Lung (tissue), 12 donors: ENCODE data around the gene FOXM1. TPM values are rescaled to one million over a fixed set of nuclear protein-coding genes. Genes with fewer than 3 reads are reported as not detected.
A peak's percentile ranks its signal among the peaks of the same experiment; 100 is the strongest.

Experiments used
- ATAC-seq: fragments of 200-7000 bp; cut with Tn5 transposase; one replicate; pipeline ENCODE4 v1.9.1; 2020; ENCODE audit warnings: moderate number of reproducible peaks; ENCODE audit not compliant: insufficient read depth, low FRiP score
- DNase-seq, 3 donors: peaks; one replicate each; pipeline ENCODE4 v3.0.0-alpha.2; 2013 to 2017
- H3K27ac ChIP-seq, 2 donors: one replicate each; pipeline ENCODE4 v1.5.1; 2013; ENCODE audit warnings: mild to moderate bottlenecking in 2 of 2, moderate library complexity in 2 of 2, control low read depth in 1 of 2, inconsistent platforms in 1 of 2, low read depth in 1 of 2, low read length in 1 of 2
- H3K27me3 ChIP-seq, 3 donors: one replicate each; pipeline ENCODE4 v1.5.1; 2013; ENCODE audit warnings: low read length in 2 of 3; ENCODE audit not compliant: control insufficient read depth in 3 of 3, insufficient read depth in 3 of 3
- H3K36me3 ChIP-seq, 4 donors: one replicate each; pipeline ENCODE4 v1.5.1; 2013; ENCODE audit warnings: low read length in 4 of 4, mild to moderate bottlenecking in 1 of 4, moderate library complexity in 1 of 4; ENCODE audit not compliant: control insufficient read depth in 4 of 4, insufficient read depth in 4 of 4
- H3K4me1 ChIP-seq, 5 donors: one replicate each; pipeline ENCODE4 v1.5.1; 2013; ENCODE audit warnings: low read length in 5 of 5, mild to moderate bottlenecking in 2 of 5, moderate library complexity in 1 of 5; ENCODE audit not compliant: control insufficient read depth in 5 of 5, insufficient read depth in 5 of 5
- H3K4me3 ChIP-seq: one replicate; pipeline ENCODE4 v1.5.1; 2013; ENCODE audit warnings: mild to moderate bottlenecking, control low read depth, moderate library complexity
- H3K9ac ChIP-seq, 2 donors: one replicate each; pipeline ENCODE4 v1.5.1; 2013; ENCODE audit warnings: low read length in 2 of 2, control low read depth in 1 of 2; ENCODE audit not compliant: insufficient read depth in 1 of 2
- H3K9me3 ChIP-seq, 4 donors: one replicate each; pipeline ENCODE4 v1.5.1; 2013; ENCODE audit warnings: low read length in 3 of 4, mild to moderate bottlenecking in 1 of 4, moderate library complexity in 1 of 4; ENCODE audit not compliant: control insufficient read depth in 4 of 4, insufficient read depth in 3 of 4
- WGBS, 2 donors: extraction: QIAGEN DNeasy Blood & Tissue Kit; methylation state at CpG; one replicate each; pipeline ENCODE4 v1.1.7; 2013; 5-methylcytosine and 5-hydroxymethylcytosine counted together
- polyA plus RNA-seq, 2 donors: library from polyadenylated mRNA; stranded (reverse); fragments of 200-250 nt; gene quantifications; one replicate each; pipeline ENCODE4 v1.2.1, GENCODE V29; 2013
- total RNA-seq, 2 donors: library from RNA; depleted of rRNA in 1 of 2; stranded (reverse); fragments of >200 nt in 1 of 2; gene quantifications; one replicate each; pipeline ENCODE4 v1.2.1, GENCODE V29; 2014 to 2021
- TF ChIP-seq, protein P1 (sequence below): IDR thresholded peaks from 2 replicates; pipeline ENCODE4 v1.5.1; 2012; ENCODE audit warnings: mild to moderate bottlenecking; ENCODE audit errors: control extremely low read depth, extremely low read depth
- donor health status: control.
- donor health status: control.
- donor health status: Bipolar disorder and iron deficiency.
- donor health status: healthy.
- donor health status: DM: yes; HTN: yes; CAD: no.

Gene FOXM1
- total and polyA plus RNA-seq, 4 donors, result 1.6 to 4.0 (median 3.2) TPM

- 84 to 91% methylated on average over 9 of the region's 9 CpGs for WGBS, 2 donors
- ATAC-seq (no peak), DNase-seq (peak in 1 of 3 donors; percentile 27)
- Histone ChIP-seq H3K4me3 (no peak overlapping the region), H3K9ac (no peak overlapping the region), H3K36me3 (peaks cover 0 to 9% (median 0%) of the 10 kb centered on the region in 4 donors), H3K27ac (no peak overlapping the region), H3K4me1 (peaks cover 0 to 9% (median 0%) of the 10 kb centered on the region in 5 donors), H3K27me3 (no peaks in the 10 kb centered on the region), H3K9me3 (no peaks in the 10 kb centered on the region)
- TF ChIP-seq, protein P1, sequence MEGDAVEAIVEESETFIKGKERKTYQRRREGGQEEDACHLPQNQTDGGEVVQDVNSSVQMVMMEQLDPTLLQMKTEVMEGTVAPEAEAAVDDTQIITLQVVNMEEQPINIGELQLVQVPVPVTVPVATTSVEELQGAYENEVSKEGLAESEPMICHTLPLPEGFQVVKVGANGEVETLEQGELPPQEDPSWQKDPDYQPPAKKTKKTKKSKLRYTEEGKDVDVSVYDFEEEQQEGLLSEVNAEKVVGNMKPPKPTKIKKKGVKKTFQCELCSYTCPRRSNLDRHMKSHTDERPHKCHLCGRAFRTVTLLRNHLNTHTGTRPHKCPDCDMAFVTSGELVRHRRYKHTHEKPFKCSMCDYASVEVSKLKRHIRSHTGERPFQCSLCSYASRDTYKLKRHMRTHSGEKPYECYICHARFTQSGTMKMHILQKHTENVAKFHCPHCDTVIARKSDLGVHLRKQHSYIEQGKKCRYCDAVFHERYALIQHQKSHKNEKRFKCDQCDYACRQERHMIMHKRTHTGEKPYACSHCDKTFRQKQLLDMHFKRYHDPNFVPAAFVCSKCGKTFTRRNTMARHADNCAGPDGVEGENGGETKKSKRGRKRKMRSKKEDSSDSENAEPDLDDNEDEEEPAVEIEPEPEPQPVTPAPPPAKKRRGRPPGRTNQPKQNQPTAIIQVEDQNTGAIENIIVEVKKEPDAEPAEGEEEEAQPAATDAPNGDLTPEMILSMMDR, result no peak
These were observed 32.2 kb downstream of the FOXM1 start for GRCh38 chr12:2844786-2845185.

DNA sequence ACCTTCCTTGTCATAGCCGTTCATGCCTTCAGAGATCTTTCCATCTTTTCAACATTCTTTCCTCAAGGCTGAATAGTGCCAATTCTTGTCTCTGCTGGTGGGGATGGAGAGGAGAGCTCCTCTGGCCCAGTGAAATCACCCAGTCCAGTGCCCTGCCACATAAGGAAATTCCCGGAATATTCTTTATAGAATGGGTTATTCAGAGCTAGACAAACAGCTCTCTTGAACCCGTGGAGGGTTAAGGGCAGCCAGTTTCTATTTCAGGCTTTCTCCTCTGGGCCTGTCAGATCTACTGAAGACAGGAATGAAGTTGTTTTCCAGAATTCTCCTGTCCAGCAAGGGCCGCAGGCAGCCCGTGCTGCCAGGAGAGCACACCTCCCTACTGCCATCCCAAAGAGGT, 34.0 kb downstream of the FOXM1 start:
- Histone ChIP-seq H3K27me3 (no peaks in the 10 kb centered on the region), H3K4me1 (peaks cover 0 to 9% (median 0%) of the 10 kb centered on the region in 5 donors), H3K9ac (no peak overlapping the region), H3K4me3 (no peak overlapping the region), H3K9me3 (no peaks in the 10 kb centered on the region), H3K27ac (no peak overlapping the region), H3K36me3 (peaks cover 0 to 8% (median 0%) of the 10 kb centered on the region in 4 donors)
- 76 to 86% methylated on average over 5 of the region's 5 CpGs for WGBS, 2 donors
- TF ChIP-seq, protein P1, result no peak
- ATAC-seq (no peak), DNase-seq (no peak)

DNA sequence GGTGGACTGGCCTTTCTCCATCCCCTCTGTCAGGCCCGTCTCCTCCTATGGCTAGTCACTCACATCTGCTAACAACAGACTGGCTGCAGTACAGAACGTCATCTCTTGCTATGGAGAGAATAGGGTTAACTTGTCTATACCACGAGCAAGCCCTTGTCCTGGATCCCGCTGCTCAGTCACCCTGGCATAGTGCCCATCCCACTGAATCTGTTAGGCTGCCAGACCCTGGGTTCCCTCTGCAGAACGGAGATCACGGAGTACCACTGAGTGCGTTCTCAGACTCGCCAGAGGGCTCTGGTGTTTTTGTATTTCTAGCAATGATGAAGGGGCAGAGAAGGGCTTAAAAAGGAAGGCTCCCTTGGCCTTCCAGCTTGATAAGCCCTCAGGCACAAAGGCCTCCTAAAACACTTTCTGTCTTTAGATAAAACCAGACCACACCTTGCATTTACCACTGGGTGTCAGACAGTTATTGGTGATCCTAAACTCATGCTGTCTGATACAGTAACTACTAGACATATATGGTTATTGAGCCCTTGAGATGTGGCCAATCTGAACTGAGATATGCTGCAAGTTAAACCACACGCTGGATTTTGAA, 35.8 kb downstream of the FOXM1 start:
- Histone ChIP-seq H3K27me3 (no peaks in the 10 kb centered on the region), H3K27ac (no peak overlapping the region), H3K9me3 (no peaks in the 10 kb centered on the region), H3K36me3 (peaks cover 0 to 8% (median 0%) of the 10 kb centered on the region in 4 donors), H3K9ac (no peak overlapping the region), H3K4me1 (peaks cover 0 to 9% (median 0%) of the 10 kb centered on the region in 5 donors), H3K4me3 (no peak overlapping the region)
- no peak for ATAC-seq
- 62 to 71% methylated on average over 9 of the region's 9 CpGs for WGBS, 2 donors
- TF ChIP-seq, protein P1, result no peak
- peak in 2 of 3 donors; percentile 33 to 46 for DNase-seq

GRCh38 chr12:2836574-2836973, 40.4 kb downstream of the FOXM1 start:
- 52 to 71% methylated on average over 8 of the region's 8 CpGs for WGBS, 2 donors
- ATAC-seq (no peak), DNase-seq (no peak)
- Histone ChIP-seq H3K4me1 (peaks cover 0 to 20% (median 8%) of the 10 kb centered on the region in 5 donors), H3K9me3 (no peaks in the 10 kb centered on the region), H3K9ac (no peak overlapping the region), H3K4me3 (no peak overlapping the region), H3K27ac (no peak overlapping the region), H3K36me3 (peaks cover 0 to 8% (median 2%) of the 10 kb centered on the region in 4 donors), H3K27me3 (no peaks in the 10 kb centered on the region)
- TF ChIP-seq, protein P1, result no peak
